Stomach (tissue), 9 donors: ENCODE measurements around the gene FAM90A26. TPM values are rescaled to one million over a fixed set of nuclear protein-coding genes. Genes with fewer than 3 reads are reported as not detected.
"Not testable (repeated sequence)": the region's sequence is repeated elsewhere in the genome, so short reads cannot be mapped to it uniquely, and the experiment has no call there.

ENCODE experiments used
- DNase-seq, 2 donors: peaks; one replicate each; pipeline versions ENCODE4 v3.0.0 to v3.0.0-alpha.2; 2013 to 2019
- H3K27ac ChIP-seq, 5 donors: fragments of 200-600 bp in 4 of 5; sonication (generic) in 4 of 5; one replicate each; pipeline ENCODE4 v1.5.1; 2013 to 2019; ENCODE audit warnings: mild to moderate bottlenecking in 1 of 5, moderate library complexity in 1 of 5
- H3K27me3 ChIP-seq, 3 donors: fragments of 200-600 bp; sonication (generic); one replicate each; pipeline ENCODE4 v1.5.1; 2017 to 2019; ENCODE audit warnings: mixed run types in 1 of 3
- H3K36me3 ChIP-seq, 4 donors: fragments of 200-600 bp; sonication (generic); 1 replicate in 3 of 4; 2 replicates in 1 of 4; pipeline ENCODE4 v1.5.1; 2016 to 2019
- H3K4me1 ChIP-seq, 4 donors: fragments of 200-600 bp; sonication (generic); one replicate each; pipeline ENCODE4 v1.5.1; 2016 to 2019
- H3K4me3 ChIP-seq, 4 donors: fragments of 200-600 bp; sonication (generic) in 3 of 4; one replicate each; pipeline ENCODE4 v1.5.1; 2016 to 2019; ENCODE audit warnings: mild to moderate bottlenecking in 1 of 4
- H3K9me3 ChIP-seq, 4 donors: fragments of 200-600 bp; sonication (generic); one replicate each; pipeline ENCODE4 v1.5.1; 2016 to 2019
- POLR2A ChIP-seq, 4 donors: fragments of 450-650 bp; IDR thresholded peaks; one replicate each; pipeline ENCODE4 v1.6.1; 2016; ENCODE audit warnings: antibody characterized with exemption in 4 of 4, control low read depth in 2 of 4, mild to moderate bottlenecking in 1 of 4, moderate library complexity in 1 of 4
- POLR2AphosphoS5 ChIP-seq, 3 donors: sonication (generic); formaldehyde crosslinking; IDR thresholded peaks; one replicate each; pipeline ENCODE4 v1.6.1; 2016; ENCODE audit warnings: antibody characterized with exemption in 3 of 3
- WGBS, 5 donors: extraction: QIAGEN DNeasy Blood & Tissue Kit in 3 of 5; methylation state at CpG; one replicate each; pipeline versions ENCODE4 v1.1.5 to v1.1.7; 2013 to 2018; 5-methylcytosine and 5-hydroxymethylcytosine counted together
- intact Hi-C: fragments of 100-400 bp; cut with DNase I; formaldehyde crosslinking; loops from one replicate; pipeline ENCODE4 v1.15.1; 2023; ENCODE audit warnings: low total_unique reads
- polyA plus RNA-seq, 3 donors: library from polyadenylated mRNA; stranded (reverse); fragments of 200-250 nt; gene quantifications; one replicate each; pipeline ENCODE4 v1.2.3, GENCODE V29; 2013
- total RNA-seq, 5 donors: library from RNA; depleted of rRNA; stranded (reverse); fragments of >200 nt; gene quantifications; one replicate each; pipeline versions ENCODE4 v1.1.0 to v1.2.3, GENCODE V29; 2014 to 2016
- donor health status: healthy with polysubstance abuse.
- donor health status: Bipolar disorder and iron deficiency.
- donor health status: healthy.

Gene FAM90A26
- total and polyA plus RNA-seq, 8 donors = not detected

DNA sequence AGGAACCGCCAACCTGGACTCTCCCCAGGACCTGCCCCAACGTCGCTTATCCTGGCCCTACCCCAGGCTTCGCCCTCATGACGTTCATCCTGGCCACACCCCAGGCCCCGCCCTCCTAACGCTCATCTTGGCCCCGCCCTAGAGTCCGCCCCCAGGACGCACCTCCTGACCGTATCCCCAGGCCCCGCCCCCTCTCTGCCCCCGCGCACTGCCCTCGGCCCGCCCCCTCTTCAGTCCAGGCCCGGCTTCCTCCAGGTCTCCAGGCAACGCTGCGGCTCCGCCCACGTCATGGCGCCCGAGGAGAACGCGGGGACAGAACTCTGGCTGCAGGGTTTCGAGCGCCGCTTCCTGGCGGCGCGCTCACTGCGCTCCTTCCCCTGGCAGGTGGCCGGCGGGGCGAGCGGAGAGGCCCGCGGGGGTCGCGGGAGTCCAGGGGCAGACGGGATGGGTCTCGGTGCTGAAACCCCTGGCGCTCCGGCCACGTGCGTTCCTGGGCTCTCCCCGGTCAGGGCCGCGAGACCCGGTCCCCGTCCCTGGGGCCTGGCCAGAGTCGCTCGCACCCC, 17.1 kb upstream of the FAM90A26 start:
- peak in 1 of 4 donors; percentile 45 for TF ChIP-seq POLR2A (IDR thresholded peaks at IDR 0.05)
- TF ChIP-seq POLR2AphosphoS5 (IDR thresholded peaks at IDR 0.05) = peak in 2 of 3 donors; percentile 49 to 76
- peak overlapping the region; percentile 70 to 93 (median 76) for H3K4me3 ChIP-seq
- peak; percentile 98 to 99 for DNase-seq
- peaks cover 0 to 12% (median 7%) of the 10 kb centered on the region in 4 donors for H3K4me1 ChIP-seq
- H3K9me3 ChIP-seq, H3K36me3 ChIP-seq, intact Hi-C loops, H3K27me3 ChIP-seq: not testable (repeated sequence)
- H3K27ac ChIP-seq = peak overlapping the region; percentile 86 to 96 (median 87)
- 0 to 1% (median 1%) methylated on average over 6 to 53 of the region's 53 CpGs for WGBS, 5 donors

DNA sequence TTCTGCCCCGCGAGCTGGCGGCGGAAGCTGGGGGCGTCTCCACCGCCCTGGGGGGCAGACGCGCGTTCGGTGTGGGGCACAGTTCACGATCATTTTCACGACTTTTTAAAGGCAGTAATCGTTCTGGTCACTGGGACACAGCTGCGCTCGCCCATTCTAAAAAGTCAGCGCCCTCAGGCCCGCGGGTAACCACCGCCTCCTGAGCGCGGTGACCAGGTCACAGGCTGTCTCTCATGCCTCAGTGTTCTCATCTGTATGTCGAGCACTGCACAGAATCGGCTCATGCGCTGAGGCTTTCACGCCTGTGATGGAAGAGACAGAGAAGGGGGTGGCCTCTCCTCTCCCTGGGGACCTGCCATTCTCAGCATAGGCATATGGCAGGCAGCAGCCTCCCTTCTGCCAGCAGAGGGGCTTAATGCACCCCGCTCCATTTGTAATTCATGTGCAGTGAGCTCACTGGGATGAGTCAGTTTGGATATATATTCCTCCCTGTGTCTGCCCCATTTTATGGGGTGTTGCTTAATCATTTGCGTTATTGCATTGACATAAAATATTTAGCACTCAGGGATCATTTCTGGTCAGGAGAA, 16.5 kb upstream of the FAM90A26 start:
- peak overlapping the region; percentile 86 to 96 (median 87) for H3K27ac ChIP-seq
- intact Hi-C loops, H3K9me3 ChIP-seq, H3K36me3 ChIP-seq, H3K27me3 ChIP-seq: not testable (repeated sequence)
- peaks cover 0 to 12% (median 7%) of the 10 kb centered on the region in 4 donors for H3K4me1 ChIP-seq
- H3K4me3 ChIP-seq = peak overlapping the region; percentile 70 to 93 (median 76)
- WGBS, 5 donors = 4 to 30% (median 8%) methylated on average over 5 to 27 of the region's 27 CpGs
- DNase-seq = peak in 1 of 2 donors; percentile 26

DNA sequence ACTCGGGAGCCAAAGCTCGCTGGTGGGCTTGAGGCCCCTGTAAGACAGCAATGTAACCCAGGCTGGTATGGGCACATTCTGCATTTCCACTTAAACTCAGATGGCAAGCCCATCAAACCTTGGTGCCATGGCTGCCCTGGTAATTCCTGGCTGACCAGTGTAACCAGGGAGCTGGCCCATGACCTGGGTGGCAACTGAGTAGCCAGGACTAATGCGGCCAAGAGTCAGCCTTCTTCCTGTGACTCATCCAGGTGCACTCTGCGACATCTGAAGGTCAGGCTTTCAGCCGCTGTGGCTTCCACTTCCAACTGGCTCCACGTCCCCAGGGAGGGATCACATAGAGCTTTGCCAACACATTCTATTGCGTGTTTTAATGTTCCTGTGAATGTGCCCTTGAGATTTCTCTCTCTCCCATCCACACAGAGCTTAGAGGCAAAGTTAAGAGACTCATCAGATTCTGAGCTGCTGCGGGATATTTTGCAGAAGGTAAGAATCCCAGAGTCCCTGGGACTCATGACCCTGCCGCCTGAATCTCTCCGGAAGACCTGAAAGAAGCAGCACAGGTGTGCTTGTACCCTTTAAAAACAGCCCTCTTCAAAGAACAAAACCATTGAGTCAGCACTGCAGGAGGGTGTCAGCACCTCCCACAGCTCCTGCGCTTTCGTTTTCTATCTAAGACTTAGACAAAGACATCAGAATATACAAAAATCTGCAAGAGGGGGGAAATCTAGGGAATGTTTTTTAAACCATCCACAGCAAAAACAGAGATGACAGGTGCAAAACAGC, 14.9 kb upstream of the FAM90A26 start:
- H3K9me3 ChIP-seq, intact Hi-C loops, H3K4me3 ChIP-seq, H3K27ac ChIP-seq, DNase-seq, H3K36me3 ChIP-seq, H3K27me3 ChIP-seq: not testable (repeated sequence)
- WGBS, 5 donors = 81 to 92% (median 83%) methylated on average over 10 to 12 of the region's 12 CpGs
- peaks cover 0 to 12% (median 7%) of the 10 kb centered on the region in 4 donors for H3K4me1 ChIP-seq

DNA sequence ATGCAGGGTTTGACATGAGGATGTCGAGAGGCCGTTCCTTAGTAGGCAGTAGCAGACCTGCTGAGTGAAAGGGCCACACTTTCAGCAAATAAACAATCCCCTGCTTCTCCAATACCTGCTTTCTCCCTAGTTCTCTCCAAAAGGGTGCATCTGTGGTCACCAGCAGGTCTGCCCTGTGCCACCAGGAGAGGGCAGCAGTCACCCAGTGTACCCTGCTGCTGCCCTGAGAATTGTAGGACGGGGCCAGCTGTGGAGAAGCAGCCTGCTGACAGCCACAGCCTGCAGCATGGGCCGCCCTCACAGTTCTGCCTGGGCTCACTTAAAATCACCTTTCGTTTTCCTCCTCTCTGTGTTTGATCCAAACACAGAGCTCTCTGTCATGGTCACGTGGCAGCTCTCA, 11.8 kb upstream of the FAM90A26 start:
- DNase-seq, intact Hi-C loops, H3K9me3 ChIP-seq, H3K27ac ChIP-seq, H3K27me3 ChIP-seq, H3K4me3 ChIP-seq, H3K36me3 ChIP-seq, H3K4me1 ChIP-seq: not testable (repeated sequence)
- 19 to 25% methylated on average over 4 to 6 of the region's 6 CpGs; no CpG with 5 or more reads in 3 of the 5 donors for WGBS, 5 donors

DNA sequence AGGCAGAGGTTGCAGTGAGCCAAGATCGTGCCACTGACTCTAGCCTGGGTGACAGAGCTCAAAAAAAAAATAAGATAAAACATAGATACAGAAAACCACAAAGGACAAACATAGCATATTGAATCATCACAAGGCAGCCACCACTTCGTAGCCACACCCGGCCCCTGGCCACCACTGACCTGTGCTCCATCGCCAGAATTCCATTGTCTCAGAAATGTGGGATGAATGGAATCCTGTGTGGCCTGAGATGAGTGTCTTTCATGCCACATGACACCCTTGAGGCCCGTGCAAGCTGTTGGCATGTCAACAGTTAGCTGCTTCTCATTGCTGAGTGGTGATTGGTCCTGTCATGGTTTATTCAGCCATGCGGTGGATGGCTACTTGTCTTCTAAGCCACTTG, 10.2 kb upstream of the FAM90A26 start:
- H3K4me1 ChIP-seq, intact Hi-C loops, DNase-seq, H3K27me3 ChIP-seq, H3K4me3 ChIP-seq, H3K9me3 ChIP-seq, H3K36me3 ChIP-seq, H3K27ac ChIP-seq: not testable (repeated sequence)
- WGBS, 5 donors = 68 to 78% methylated on average over 5 to 6 of the region's 6 CpGs; no CpG with 5 or more reads in 3 of the 5 donors

DNA sequence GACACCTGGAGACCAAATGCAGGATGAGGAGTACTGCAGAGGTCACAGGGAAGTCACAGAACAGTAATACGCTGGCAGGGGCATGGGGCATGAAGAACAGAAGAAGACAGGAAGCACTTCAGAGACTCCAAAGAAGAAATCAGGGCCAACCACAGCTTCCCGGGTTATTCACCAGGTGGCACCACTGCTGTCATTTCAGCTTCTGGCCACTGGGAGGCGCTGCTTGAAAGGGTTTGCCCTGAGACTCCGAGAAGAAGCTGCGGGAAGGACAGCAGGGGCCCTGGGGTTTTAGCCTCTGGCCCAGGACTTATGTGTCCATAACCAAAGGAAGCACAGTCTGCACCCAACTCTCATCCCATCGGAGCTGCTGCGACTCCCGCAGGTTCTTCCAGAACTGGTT, 4.2 kb upstream of the FAM90A26 start:
- DNase-seq, H3K9me3 ChIP-seq, H3K36me3 ChIP-seq, H3K4me3 ChIP-seq, H3K4me1 ChIP-seq, H3K27ac ChIP-seq, intact Hi-C loops, H3K27me3 ChIP-seq: not testable (repeated sequence)
- 0 to 17% methylated on average over 3 to 7 of the region's 8 CpGs; no CpG with 5 or more reads in 3 of the 5 donors for WGBS, 5 donors

DNA sequence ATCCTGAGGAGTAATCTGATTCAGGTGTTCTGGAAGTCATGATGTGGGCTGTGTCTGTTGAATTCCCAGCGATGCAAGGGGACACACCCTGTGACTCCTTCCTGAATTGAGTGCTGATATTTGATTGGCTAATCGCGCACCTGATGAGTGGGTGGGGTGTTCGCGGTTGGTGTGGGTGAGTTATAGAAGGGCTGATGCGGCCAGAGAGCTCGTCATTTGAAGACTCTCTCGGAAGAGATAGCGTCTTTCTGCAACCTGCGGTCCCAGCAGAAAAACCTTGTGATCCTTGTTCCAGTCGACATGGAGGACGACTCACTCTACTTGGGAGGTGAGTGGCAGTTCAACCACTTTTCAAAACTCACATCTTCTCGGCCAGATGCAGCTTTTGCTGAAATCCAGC, 40.1 kb downstream of the FAM90A26 start, which contains the start of gene USP17L10:
Gene USP17L10 (plus strand): TSS at position 301 of the 400 bp plus-strand sequence. CDS start 0 bp downstream, at position 301.
- WGBS, 5 donors = 92% methylated on average over 11 of the region's 13 CpGs; no CpG with 5 or more reads in 4 of the 5 donors
- intact Hi-C loops = not testable (repeated sequence)

DNA sequence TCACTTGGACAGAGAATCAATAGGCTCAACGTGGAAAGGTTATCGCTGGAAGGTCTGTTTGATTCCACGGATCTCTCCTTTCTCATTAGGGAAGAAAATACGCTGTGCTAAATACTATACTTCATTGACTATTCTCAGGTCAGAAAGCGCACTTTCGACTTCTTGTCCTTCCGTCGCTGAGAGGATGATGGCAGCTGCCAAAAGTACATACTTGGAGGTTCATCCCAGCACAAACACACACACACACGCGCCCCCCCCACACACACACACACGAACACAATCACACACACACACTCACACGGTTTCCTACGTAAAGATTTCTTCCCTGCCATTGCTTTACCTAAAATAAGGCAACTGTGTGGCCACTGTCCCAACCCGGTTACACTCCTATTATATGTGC, 44.5 kb downstream of the FAM90A26 start:
- intact Hi-C loops, H3K4me1 ChIP-seq, H3K9me3 ChIP-seq, H3K4me3 ChIP-seq, H3K27ac ChIP-seq, H3K27me3 ChIP-seq, H3K36me3 ChIP-seq: not testable (repeated sequence)
- WGBS, 5 donors = 73 to 83% (median 81%) methylated on average over 9 to 11 of the region's 14 CpGs
- DNase-seq = peak in 1 of 2 donors; percentile 18

More for the DNA sequence above, 40.1 kb downstream of the FAM90A26 start, which contains the start of gene USP17L10:
- H3K27me3 ChIP-seq, H3K27ac ChIP-seq, H3K4me1 ChIP-seq, H3K9me3 ChIP-seq, H3K4me3 ChIP-seq, DNase-seq, H3K36me3 ChIP-seq: not testable (repeated sequence)

DNA sequence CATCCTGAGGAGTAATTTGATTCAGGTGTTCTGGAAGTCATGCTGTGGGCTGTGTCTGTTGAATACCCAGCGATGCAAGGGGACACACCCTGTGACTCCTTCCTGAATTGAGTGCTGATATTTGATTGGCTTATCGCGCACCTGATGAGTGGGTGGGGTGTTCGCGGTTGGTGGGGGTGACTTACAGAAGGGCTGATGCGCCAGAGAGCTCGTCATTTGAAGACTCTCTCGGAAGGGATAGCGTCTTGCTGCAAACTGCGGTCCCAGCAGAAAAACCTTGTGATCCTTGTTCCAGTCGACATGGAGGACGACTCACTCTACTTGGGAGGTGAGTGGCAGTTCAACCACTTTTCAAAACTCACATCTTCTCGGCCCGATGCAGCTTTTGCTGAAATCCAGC, 44.9 kb downstream of the FAM90A26 start, which contains the start of gene USP17L11:
Gene USP17L11 (plus strand): TSS at position 301 of the 400 bp plus-strand sequence. CDS start 0 bp downstream, at position 301.
- H3K4me1 ChIP-seq, H3K27ac ChIP-seq, intact Hi-C loops, DNase-seq, H3K27me3 ChIP-seq, H3K9me3 ChIP-seq, H3K4me3 ChIP-seq, H3K36me3 ChIP-seq: not testable (repeated sequence)
- WGBS, 5 donors = 96% methylated on average over 10 of the region's 14 CpGs; no CpG with 5 or more reads in 4 of the 5 donors

DNA sequence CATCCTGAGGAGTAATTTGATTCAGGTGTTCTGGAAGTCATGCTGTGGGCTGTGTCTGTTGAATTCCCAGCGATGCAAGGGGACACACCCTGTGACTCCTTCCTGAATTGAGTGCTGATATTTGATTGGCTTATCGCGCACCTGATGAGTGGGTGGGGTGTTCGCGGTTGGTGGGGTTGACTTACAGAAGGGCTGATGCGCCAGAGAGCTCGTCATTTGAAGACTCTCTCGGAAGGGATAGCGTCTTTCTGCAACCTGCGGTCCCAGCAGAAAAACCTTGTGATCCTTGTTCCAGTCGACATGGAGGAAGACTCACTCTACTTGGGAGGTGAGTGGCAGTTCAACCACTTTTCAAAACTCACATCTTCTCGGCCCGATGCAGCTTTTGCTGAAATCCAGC, 49.6 kb downstream of the FAM90A26 start, which contains the start of gene USP17L12:
Gene USP17L12 (plus strand): TSS at position 301 of the 400 bp plus-strand sequence. CDS start 0 bp downstream, at position 301.
- DNase-seq, H3K36me3 ChIP-seq, H3K9me3 ChIP-seq, H3K4me1 ChIP-seq, H3K27ac ChIP-seq, H3K4me3 ChIP-seq, intact Hi-C loops, H3K27me3 ChIP-seq: not testable (repeated sequence)
- no CpG with 5 or more reads among the region's 13 CpGs for WGBS, 5 donors

DNA sequence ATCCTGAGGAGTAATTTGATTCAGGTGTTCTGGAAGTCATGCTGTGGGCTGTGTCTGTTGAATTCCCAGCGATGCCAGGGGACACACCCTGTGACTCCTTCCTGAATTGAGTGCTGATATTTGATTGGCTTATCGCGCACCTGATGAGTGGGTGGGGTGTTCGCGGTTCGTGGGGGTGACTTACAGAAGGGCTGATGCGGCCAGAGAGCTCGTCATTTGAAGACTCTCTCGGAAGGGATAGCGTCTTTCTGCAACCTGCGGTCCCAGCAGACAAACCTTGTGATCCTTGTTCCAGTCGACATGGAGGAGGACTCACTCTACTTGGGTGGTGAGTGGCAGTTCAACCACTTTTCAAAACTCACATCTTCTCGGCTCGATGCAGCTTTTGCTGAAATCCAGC, 54.4 kb downstream of the FAM90A26 start, which contains the start of gene USP17L13:
Gene USP17L13 (plus strand): TSS at position 301 of the 400 bp plus-strand sequence. CDS start 0 bp downstream, at position 301.
- intact Hi-C loops, H3K4me1 ChIP-seq, H3K4me3 ChIP-seq, H3K9me3 ChIP-seq, H3K27ac ChIP-seq, H3K36me3 ChIP-seq, H3K27me3 ChIP-seq, DNase-seq: not testable (repeated sequence)
- no CpG with 5 or more reads among the region's 14 CpGs for WGBS, 5 donors
